ENCODE data around the gene THAP4.
"Not testable (repeated sequence)": the region's sequence is repeated elsewhere in the genome, so short reads cannot be mapped to it uniquely, and the experiment has no call there.

The THAP4 gene

GRCh38 chr2:241574911-241575623 lies 61.9 kb downstream of the THAP4 start:
- no peak for ATAC-seq (ENCODE audit: insufficient read depth, low read depth)
- H4K20me1 ChIP-seq (ENCODE audit: insufficient read depth, low read length) = no peaks in the 10 kb centered on the region

DNA sequence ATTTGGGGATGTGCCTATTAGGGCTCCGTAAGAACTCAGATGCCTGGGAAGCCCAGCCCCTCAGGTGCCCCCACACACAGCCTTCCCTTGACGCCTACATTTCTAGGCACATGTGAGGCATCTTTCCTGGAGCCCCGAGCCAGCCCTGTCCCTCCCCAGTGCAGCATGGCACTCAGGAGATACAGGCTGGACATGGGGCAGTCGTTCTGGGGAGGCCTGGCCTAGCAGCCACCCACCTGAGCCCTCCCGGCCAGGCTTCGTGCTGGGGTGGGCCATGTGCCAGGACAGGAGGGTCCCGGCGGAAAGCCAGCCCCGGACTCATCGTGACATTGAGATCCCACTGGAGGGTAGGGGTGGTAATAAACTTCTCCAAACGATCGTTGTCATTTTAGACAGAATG lies 63.2 kb downstream of the THAP4 start:
- H3K27ac ChIP-seq (ENCODE audit: low read length) = no peak overlapping the region
- no peak for TF ChIP-seq EZH2 (IDR thresholded peaks at IDR 0.05; ENCODE audit: borderline replicate concordance, low read depth, low read length, severe bottlenecking)
- TF ChIP-seq, protein P1, sequence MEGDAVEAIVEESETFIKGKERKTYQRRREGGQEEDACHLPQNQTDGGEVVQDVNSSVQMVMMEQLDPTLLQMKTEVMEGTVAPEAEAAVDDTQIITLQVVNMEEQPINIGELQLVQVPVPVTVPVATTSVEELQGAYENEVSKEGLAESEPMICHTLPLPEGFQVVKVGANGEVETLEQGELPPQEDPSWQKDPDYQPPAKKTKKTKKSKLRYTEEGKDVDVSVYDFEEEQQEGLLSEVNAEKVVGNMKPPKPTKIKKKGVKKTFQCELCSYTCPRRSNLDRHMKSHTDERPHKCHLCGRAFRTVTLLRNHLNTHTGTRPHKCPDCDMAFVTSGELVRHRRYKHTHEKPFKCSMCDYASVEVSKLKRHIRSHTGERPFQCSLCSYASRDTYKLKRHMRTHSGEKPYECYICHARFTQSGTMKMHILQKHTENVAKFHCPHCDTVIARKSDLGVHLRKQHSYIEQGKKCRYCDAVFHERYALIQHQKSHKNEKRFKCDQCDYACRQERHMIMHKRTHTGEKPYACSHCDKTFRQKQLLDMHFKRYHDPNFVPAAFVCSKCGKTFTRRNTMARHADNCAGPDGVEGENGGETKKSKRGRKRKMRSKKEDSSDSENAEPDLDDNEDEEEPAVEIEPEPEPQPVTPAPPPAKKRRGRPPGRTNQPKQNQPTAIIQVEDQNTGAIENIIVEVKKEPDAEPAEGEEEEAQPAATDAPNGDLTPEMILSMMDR (IDR thresholded peaks at IDR 0.05; ENCODE audit: borderline replicate concordance, extremely low read depth, low read length, poor library complexity, severe bottlenecking) = no peak
- H3K27me3 ChIP-seq (ENCODE audit: insufficient read depth, low read length, poor library complexity) = no peaks in the 10 kb centered on the region
- H3K9me3 ChIP-seq (ENCODE audit: insufficient read depth, low read length, severe bottlenecking) = no peaks in the 10 kb centered on the region
- no peak overlapping the region for H3K9ac ChIP-seq (ENCODE audit: low read depth, low read length)
- H3K79me2 ChIP-seq (ENCODE audit: insufficient read depth, low read length) = no peaks in the 10 kb centered on the region
- DNase-seq = no peak
- H4K20me1 ChIP-seq (ENCODE audit: insufficient read depth, low read length) = no peaks in the 10 kb centered on the region
- ATAC-seq (ENCODE audit: insufficient read depth, low read depth) = peak; percentile 6; the same call in 1 of the 3 replicates
- H3K4me1 ChIP-seq (ENCODE audit: insufficient read depth, low read length) = no peaks in the 10 kb centered on the region
- H3K4me3 ChIP-seq (ENCODE audit: low read depth in 1 of 2, low read length in 2 of 2) = no peak overlapping the region
- no peaks in the 10 kb centered on the region for H3K36me3 ChIP-seq (ENCODE audit: insufficient read depth, low read length)
- H2AFZ ChIP-seq (ENCODE audit: low read depth, low read length) = no peak overlapping the region
- H3K4me2 ChIP-seq (ENCODE audit: insufficient read depth, low read length) = no peak overlapping the region

More at GRCh38 chr2:241574911-241575623, 61.9 kb downstream of the THAP4 start:
- Histone ChIP-seq H2AFZ (ENCODE audit: low read depth, low read length) (no peak overlapping the region), H3K9ac (ENCODE audit: low read depth, low read length) (no peak overlapping the region), H3K4me2 (ENCODE audit: insufficient read depth, low read length) (no peak overlapping the region), H3K4me1 (ENCODE audit: insufficient read depth, low read length) (no peaks in the 10 kb centered on the region), H3K36me3 (ENCODE audit: insufficient read depth, low read length) (no peaks in the 10 kb centered on the region), H3K4me3 (ENCODE audit: low read depth in 1 of 2, low read length in 2 of 2) (no peak overlapping the region), H3K9me3 (ENCODE audit: insufficient read depth, low read length, severe bottlenecking) (no peaks in the 10 kb centered on the region), H3K27ac (ENCODE audit: low read length) (no peak overlapping the region), H3K79me2 (ENCODE audit: insufficient read depth, low read length) (no peaks in the 10 kb centered on the region), H3K27me3 (ENCODE audit: insufficient read depth, low read length, poor library complexity) (no peaks in the 10 kb centered on the region)
- DNase-seq = no peak
- TF ChIP-seq, protein P1 (IDR thresholded peaks at IDR 0.05; ENCODE audit: borderline replicate concordance, extremely low read depth, low read length, poor library complexity, severe bottlenecking) = no peak
- no peak for TF ChIP-seq EZH2 (IDR thresholded peaks at IDR 0.05; ENCODE audit: borderline replicate concordance, low read depth, low read length, severe bottlenecking)

DNA sequence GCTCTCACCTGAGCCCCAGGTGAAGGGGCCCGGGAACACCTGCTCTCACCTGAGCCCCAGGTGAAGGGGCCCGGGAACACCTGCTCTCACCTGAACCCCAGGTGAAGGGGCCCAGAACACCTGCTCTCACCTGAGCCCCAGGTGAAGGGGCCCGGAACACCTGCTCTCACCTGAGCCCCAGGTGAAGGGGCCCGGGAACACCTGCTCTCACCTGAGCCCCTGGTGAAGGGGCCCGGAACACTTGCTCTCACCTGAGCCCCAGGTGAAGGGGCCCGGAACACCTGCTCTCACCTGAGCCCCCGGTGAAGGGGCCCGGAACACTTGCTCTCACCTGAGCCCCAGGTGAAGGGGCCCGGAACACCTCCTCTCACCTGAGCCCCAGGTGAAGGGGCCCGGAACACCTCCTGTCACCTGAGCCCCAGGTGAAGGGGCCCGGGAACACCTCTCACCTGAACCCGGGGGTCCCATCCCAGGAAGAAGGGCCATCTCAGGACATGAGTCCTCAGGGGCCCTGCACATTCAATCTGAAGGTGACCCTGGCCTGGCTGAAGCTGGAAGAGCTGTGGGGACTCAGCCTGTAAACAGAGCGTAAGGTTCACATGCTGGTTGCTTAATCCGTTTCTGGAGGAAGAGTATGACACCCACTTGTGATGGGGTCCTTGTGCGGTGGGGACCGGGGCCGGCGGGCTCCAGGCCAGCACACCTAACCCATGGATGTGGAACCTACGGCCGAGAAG lies 63.9 kb downstream of the THAP4 start:
- not testable (repeated sequence) for H3K27ac ChIP-seq (ENCODE audit: low read length); H4K20me1 ChIP-seq (ENCODE audit: insufficient read depth, low read length); H3K79me2 ChIP-seq (ENCODE audit: insufficient read depth, low read length); DNase-seq; H3K36me3 ChIP-seq (ENCODE audit: insufficient read depth, low read length); H3K9me3 ChIP-seq (ENCODE audit: insufficient read depth, low read length, severe bottlenecking); H3K4me1 ChIP-seq (ENCODE audit: insufficient read depth, low read length); H3K4me3 ChIP-seq (ENCODE audit: low read depth in 1 of 2, low read length in 2 of 2); H3K9ac ChIP-seq (ENCODE audit: low read depth, low read length); H3K27me3 ChIP-seq (ENCODE audit: insufficient read depth, low read length, poor library complexity); H3K4me2 ChIP-seq (ENCODE audit: insufficient read depth, low read length); H2AFZ ChIP-seq (ENCODE audit: low read depth, low read length)
- ATAC-seq (ENCODE audit: insufficient read depth, low read depth) = peak; percentile 18; the same call in 1 of the 3 replicates

Measured in DND-41 (cell line).